ENCODE results near the gene HSPA9. TPM values are rescaled to one million over a fixed set of nuclear protein-coding genes. Genes with fewer than 3 reads are reported as not detected.

Gene HSPA9
- total RNA-seq: 219 TPM

DNA sequence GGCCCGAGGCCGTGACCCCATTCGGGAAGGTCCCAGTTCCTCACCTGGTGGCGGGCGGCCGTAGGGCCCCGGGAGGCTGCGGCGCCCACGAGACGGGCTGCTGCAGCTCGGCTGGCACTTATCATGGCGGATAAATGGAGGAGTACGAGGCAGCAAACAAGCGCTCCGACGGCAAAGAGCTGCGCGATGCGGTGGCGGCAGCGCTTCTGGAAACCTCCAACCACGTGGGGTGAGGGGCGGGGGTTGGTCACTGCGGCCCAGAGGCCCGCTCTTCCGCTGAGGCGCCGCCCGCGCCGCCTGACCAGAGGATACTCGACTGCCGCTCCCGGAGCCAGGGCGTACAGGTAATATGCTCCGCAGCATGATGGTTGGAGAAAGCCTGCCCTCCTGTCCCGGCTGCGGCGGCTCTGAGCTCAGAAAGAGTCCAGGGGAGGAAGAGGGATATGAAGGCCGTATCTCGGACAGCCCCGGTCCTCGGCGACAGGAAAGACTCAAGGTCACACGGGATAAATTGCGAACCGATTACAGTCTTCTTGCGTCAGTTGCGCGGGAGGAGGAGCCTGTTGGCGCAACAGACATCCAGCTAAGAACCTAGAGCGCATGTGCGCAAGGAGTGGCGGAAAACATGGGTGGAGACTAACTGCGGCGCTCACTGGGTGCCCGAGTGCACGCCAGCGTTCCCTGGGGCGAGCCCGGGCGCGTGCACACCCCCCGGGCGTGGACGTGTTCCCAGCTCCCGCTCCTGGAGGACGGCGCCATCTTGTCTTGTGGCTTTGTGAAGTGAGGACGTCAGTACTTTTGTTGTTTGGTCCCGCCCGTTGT is at the start of gene HSPA9:
TSS of gene HSPA9 (minus strand) at position 208 of the 822 bp plus-strand sequence. CDS start at position 125, 83 bp downstream.

DNA sequence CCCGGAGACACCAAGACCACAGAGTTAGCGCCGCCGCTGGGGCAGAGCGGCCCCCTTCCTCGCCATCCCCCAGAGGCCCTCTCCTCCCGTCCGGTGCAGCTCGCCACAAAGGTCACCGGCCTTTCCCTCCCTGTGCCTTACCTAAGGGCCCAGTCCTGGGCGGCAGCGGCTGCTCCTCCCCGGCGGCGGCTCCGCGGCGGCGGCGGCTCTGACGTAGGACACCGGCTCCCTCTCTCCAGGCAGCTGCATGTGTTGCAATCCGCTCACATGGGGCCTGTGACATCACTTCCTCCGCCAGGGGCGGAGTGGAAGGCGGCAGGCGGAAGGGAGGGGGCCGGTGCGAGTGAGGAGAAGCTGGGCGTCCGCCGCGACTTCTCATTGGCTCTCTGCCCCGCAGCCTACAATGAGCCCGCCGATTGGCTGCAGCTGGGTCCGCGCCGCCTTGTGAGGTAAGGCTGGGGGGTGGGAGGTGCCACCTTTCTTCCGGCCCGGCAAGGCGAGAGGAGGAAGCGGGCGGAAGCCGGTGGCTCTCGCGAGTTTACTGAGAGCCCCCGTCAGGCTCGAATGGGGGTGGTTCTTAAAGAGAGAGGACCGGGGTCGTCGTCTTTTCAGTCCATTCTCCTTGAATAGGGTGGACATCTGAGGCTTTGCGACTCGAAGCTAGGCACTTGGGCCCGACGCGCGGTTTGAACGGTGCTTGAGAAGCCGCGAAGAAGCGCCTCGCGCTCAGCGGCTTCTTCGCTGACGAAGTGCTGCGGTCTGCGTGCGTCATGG is 32.1 kb downstream of the HSPA9 start, which contains the start of gene ETF1:
TSS of gene ETF1 (minus strand) at position 281 of the 774 bp plus-strand sequence. CDS start 318 bp downstream, outside the sequence.

Small RNAs within 50 kb of the gene (small RNA-seq; reads per million reads assigned to genes)
- gene RF00154: 21.6 reads per million, percentile 95 among the genes with 10 or more reads in this experiment
- gene RF01210: not detected
- 136 reads per million, percentile 97 among the genes with 10 or more reads in this experiment for gene SNORD63

Other genes starting within 250 kb of the HSPA9 start
- 2.1 TPM for gene CDC25C, start 243.6 kb downstream of the HSPA9 start, total RNA-seq
- gene FAM53C, start 237.1 kb downstream of the HSPA9 start, total RNA-seq: 29.1 TPM
- 84.0 TPM for gene KDM3B, start 222.7 kb downstream of the HSPA9 start, total RNA-seq
- gene REEP2, start 136.3 kb downstream of the HSPA9 start, total RNA-seq: 123 TPM
- 1.8 TPM for gene EGR1, start 109.9 kb downstream of the HSPA9 start, total RNA-seq
- gene ETF1, start 32.2 kb downstream of the HSPA9 start, total RNA-seq: 79.4 TPM
- 172 TPM for gene CTNNA1, start 178.0 kb upstream of the HSPA9 start, total RNA-seq

All from diencephalon (tissue), 1 donor.